ENCODE results near the gene SORBS1.

DNA sequence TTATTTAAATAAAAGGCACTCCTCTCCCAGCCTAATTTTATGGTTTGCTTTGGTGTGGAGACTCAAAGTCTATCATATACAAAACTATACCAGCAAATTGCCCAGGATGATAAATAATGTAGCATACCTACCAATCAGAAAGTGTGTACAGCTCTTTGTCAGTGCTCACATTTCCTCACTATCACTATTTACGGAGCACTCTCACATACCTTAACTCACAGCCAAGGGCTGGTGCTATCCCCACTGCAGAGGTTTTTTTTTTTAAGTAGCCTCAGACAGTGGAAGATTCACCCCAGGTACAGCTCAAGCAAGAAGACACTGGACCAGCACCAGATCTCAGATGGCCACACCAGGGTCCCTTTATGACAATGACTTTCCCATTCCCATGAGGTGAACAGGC is 272.9 kb downstream of the SORBS1 start:
- TF ChIP-seq, protein P1, sequence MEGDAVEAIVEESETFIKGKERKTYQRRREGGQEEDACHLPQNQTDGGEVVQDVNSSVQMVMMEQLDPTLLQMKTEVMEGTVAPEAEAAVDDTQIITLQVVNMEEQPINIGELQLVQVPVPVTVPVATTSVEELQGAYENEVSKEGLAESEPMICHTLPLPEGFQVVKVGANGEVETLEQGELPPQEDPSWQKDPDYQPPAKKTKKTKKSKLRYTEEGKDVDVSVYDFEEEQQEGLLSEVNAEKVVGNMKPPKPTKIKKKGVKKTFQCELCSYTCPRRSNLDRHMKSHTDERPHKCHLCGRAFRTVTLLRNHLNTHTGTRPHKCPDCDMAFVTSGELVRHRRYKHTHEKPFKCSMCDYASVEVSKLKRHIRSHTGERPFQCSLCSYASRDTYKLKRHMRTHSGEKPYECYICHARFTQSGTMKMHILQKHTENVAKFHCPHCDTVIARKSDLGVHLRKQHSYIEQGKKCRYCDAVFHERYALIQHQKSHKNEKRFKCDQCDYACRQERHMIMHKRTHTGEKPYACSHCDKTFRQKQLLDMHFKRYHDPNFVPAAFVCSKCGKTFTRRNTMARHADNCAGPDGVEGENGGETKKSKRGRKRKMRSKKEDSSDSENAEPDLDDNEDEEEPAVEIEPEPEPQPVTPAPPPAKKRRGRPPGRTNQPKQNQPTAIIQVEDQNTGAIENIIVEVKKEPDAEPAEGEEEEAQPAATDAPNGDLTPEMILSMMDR (IDR thresholded peaks at IDR 0.05; ENCODE audit: low read depth, low read length, missing input control), result no peak
- TF ChIP-seq, protein P2, sequence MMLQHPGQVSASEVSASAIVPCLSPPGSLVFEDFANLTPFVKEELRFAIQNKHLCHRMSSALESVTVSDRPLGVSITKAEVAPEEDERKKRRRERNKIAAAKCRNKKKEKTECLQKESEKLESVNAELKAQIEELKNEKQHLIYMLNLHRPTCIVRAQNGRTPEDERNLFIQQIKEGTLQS (IDR thresholded peaks at IDR 0.05), result no peak
- TF ChIP-seq RAD21 (IDR thresholded peaks at IDR 0.05) (no peak), JUND (IDR thresholded peaks at IDR 0.05) (no peak), HNF4A (conservative IDR thresholded peaks at IDR 0.05) (no peak)
- TF ChIP-seq, protein P3, sequence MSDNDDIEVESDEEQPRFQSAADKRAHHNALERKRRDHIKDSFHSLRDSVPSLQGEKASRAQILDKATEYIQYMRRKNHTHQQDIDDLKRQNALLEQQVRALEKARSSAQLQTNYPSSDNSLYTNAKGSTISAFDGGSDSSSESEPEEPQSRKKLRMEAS (IDR thresholded peaks at IDR 0.05), result no peak
- TF ChIP-seq, protein P4, sequence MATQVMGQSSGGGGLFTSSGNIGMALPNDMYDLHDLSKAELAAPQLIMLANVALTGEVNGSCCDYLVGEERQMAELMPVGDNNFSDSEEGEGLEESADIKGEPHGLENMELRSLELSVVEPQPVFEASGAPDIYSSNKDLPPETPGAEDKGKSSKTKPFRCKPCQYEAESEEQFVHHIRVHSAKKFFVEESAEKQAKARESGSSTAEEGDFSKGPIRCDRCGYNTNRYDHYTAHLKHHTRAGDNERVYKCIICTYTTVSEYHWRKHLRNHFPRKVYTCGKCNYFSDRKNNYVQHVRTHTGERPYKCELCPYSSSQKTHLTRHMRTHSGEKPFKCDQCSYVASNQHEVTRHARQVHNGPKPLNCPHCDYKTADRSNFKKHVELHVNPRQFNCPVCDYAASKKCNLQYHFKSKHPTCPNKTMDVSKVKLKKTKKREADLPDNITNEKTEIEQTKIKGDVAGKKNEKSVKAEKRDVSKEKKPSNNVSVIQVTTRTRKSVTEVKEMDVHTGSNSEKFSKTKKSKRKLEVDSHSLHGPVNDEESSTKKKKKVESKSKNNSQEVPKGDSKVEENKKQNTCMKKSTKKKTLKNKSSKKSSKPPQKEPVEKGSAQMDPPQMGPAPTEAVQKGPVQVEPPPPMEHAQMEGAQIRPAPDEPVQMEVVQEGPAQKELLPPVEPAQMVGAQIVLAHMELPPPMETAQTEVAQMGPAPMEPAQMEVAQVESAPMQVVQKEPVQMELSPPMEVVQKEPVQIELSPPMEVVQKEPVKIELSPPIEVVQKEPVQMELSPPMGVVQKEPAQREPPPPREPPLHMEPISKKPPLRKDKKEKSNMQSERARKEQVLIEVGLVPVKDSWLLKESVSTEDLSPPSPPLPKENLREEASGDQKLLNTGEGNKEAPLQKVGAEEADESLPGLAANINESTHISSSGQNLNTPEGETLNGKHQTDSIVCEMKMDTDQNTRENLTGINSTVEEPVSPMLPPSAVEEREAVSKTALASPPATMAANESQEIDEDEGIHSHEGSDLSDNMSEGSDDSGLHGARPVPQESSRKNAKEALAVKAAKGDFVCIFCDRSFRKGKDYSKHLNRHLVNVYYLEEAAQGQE (IDR thresholded peaks at IDR 0.05), result no peak

Data from liver (tissue), 3 donors.